GM23248 (cell line): ENCODE results near the gene TNRC6C. TPM values are rescaled to one million over a fixed set of nuclear protein-coding genes. Genes with fewer than 3 reads are reported as not detected.
A peak's percentile ranks its signal among the peaks of the same experiment; 100 is the strongest.

Experiments
- DNase-seq: peaks from one replicate; pipeline ENCODE4 v3.0.0-alpha.2; 2015
- H2AFZ ChIP-seq: fragments of 200-600 bp; sonication (generic); 2 replicates; pipeline ENCODE4 v1.6.1; 2016; ENCODE audit warnings: antibody characterized with exemption
- H3F3A ChIP-seq: fragments of 200-600 bp; sonication (generic); 2 replicates; pipeline ENCODE4 v1.6.1; 2016; ENCODE audit warnings: mild to moderate bottlenecking, antibody characterized with exemption, mixed run types; ENCODE audit not compliant: insufficient read depth
- H3K27ac ChIP-seq: fragments of 200-600 bp; sonication (generic); 2 replicates; pipeline ENCODE4 v1.5.1; 2016; ENCODE audit warnings: mild to moderate bottlenecking
- H3K27me3 ChIP-seq: fragments of 200-600 bp; sonication (generic); replicated peaks from 2 replicates; pipeline ENCODE4 v1.6.1; 2016; ENCODE audit warnings: mild to moderate bottlenecking; ENCODE audit not compliant: insufficient read depth
- H3K36me3 ChIP-seq: fragments of 200-600 bp; sonication (generic); 2 replicates; pipeline ENCODE4 v1.6.1; 2016; ENCODE audit warnings: low read depth, mild to moderate bottlenecking
- H3K4me1 ChIP-seq: fragments of 200-600 bp; sonication (generic); 2 replicates; pipeline ENCODE4 v1.6.1; 2016; ENCODE audit warnings: mild to moderate bottlenecking; ENCODE audit not compliant: insufficient read depth
- H3K4me2 ChIP-seq: fragments of 200-600 bp; sonication (generic); one replicate; pipeline ENCODE4 v1.6.1; 2016; ENCODE audit warnings: mild to moderate bottlenecking; ENCODE audit not compliant: unreplicated experiment
- H3K4me3 ChIP-seq: fragments of 200-600 bp; sonication (generic); 2 replicates; pipeline ENCODE4 v1.5.1; 2016; ENCODE audit warnings: mild to moderate bottlenecking
- H3K79me2 ChIP-seq: fragments of 200-600 bp; sonication (generic); 2 replicates; pipeline ENCODE4 v1.6.1; 2016; ENCODE audit warnings: mild to moderate bottlenecking; ENCODE audit not compliant: insufficient read depth
- H3K9ac ChIP-seq: fragments of 200-600 bp; sonication (generic); 2 replicates; pipeline ENCODE4 v1.6.1; 2016; ENCODE audit warnings: mild to moderate bottlenecking
- H3K9me2 ChIP-seq: fragments of 200-600 bp; sonication (generic); 2 replicates; pipeline ENCODE4 v1.6.1; 2016; ENCODE audit warnings: mixed run types, mild to moderate bottlenecking, moderate library complexity; ENCODE audit not compliant: insufficient read depth
- H3K9me3 ChIP-seq: fragments of 200-600 bp; sonication (generic); one replicate; pipeline ENCODE4 v1.6.1; 2017; ENCODE audit warnings: low read depth
- H4K20me1 ChIP-seq: fragments of 200-600 bp; sonication (generic); 2 replicates; pipeline ENCODE4 v1.6.0; 2016; ENCODE audit not compliant: insufficient read depth
- EZH2 ChIP-seq: fragments of 200-600 bp; sonication (generic); IDR thresholded peaks from 2 replicates; pipeline ENCODE4 v1.6.1; 2018; ENCODE audit warnings: antibody characterized with exemption, mild to moderate bottlenecking; ENCODE audit not compliant: insufficient read depth, poor library complexity, severe bottlenecking
- EZH2phosphoT487 ChIP-seq: fragments of 200-600 bp; sonication (generic); IDR thresholded peaks from 2 replicates; pipeline ENCODE4 v1.6.1; 2018; ENCODE audit warnings: antibody characterized with exemption, moderate library complexity, mild to moderate bottlenecking, low read depth; ENCODE audit not compliant: insufficient read depth
- WGBS, 2 experiments: methylation state at CpG; one replicate each; pipeline ENCODE4 v1.1.6; 2015 to 2017; ENCODE audit warnings: low lambda C conversion rate in 2 of 2, low coverage in 1 of 2; ENCODE audit errors: missing lambda C conversion rate in 2 of 2; 5-methylcytosine and 5-hydroxymethylcytosine counted together
- in situ Hi-C: fragments of 300-500 bp; cut with MboI; formaldehyde crosslinking; loops from 2 replicates; pipeline ENCODE4 v1.15.0; 2020
- polyA plus RNA-seq: library from polyadenylated mRNA; unstranded; fragments of >200 nt; fragmentation: Nextera tagmentation; extraction: Ambion mirVana; gene quantifications from 2 replicates; pipeline ENCODE4 v1.2.1, GENCODE V29; 2016
- total RNA-seq: library from RNA; depleted of rRNA; stranded (reverse); fragments of >200 nt; shearing (Covaris generic); gene quantifications from 2 replicates; pipeline ENCODE4 v1.2.3, GENCODE V29; 2014

Gene TNRC6C
- total and polyA plus RNA-seq, 2 experiments from 2014 or later, result 2.3 TPM

DNA sequence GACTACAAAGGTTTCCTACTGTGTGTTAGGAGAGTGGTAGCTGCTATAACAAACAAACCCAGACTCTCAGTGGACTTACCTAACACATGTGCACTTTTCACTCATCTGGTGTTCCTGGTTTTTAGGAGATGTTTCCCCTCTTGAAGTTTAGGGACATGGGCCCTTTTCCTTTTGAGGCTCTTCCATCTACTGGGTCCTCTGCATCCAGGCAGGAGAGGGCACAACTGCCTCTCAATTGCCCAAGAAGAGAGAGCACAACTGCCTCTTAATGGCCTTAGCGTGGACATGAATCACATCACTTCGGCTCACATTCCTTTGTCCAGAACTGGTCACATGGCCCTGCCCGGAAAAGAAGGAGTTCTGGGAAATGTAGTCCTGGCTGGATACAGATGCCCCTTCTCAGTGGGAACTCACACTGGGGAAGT lies 9.8 kb upstream of the TNRC6C start:
- H3K4me2 ChIP-seq, result no peak overlapping the region
- H3K4me3 ChIP-seq, result no peak overlapping the region
- H3K9me3 ChIP-seq, result no peaks in the 10 kb centered on the region
- no peaks in the 10 kb centered on the region for H4K20me1 ChIP-seq
- no peak overlapping the region for H3K9ac ChIP-seq
- no peak overlapping the region for H2AFZ ChIP-seq
- in situ Hi-C loops, result no loop called here
- no peaks in the 10 kb centered on the region for H3K4me1 ChIP-seq
- H3K27me3 ChIP-seq, result peaks cover 36% of the 10 kb centered on the region
- WGBS, 2 experiments, result 2 to 5% methylated on average over 3 of the region's 3 CpGs
- no peaks in the 10 kb centered on the region for H3K9me2 ChIP-seq
- no peaks in the 10 kb centered on the region for H3K36me3 ChIP-seq
- TF ChIP-seq EZH2, result no peak
- no peak for TF ChIP-seq EZH2phosphoT487
- no peaks in the 10 kb centered on the region for H3K79me2 ChIP-seq
- no peak overlapping the region for H3K27ac ChIP-seq
- DNase-seq, result peak; percentile 79
- H3F3A ChIP-seq, result no peaks in the 10 kb centered on the region

GRCh38 chr17:77951123-77951522 lies 7.4 kb upstream of the TNRC6C start:
- H3K4me1 ChIP-seq, result no peaks in the 10 kb centered on the region
- H3K9me3 ChIP-seq, result no peaks in the 10 kb centered on the region
- H2AFZ ChIP-seq, result no peak overlapping the region
- DNase-seq, result no peak
- H3K36me3 ChIP-seq, result no peaks in the 10 kb centered on the region
- H4K20me1 ChIP-seq, result no peaks in the 10 kb centered on the region
- WGBS, 2 experiments, result 42 to 45% methylated on average over 5 of the region's 5 CpGs
- H3F3A ChIP-seq, result no peaks in the 10 kb centered on the region
- H3K9me2 ChIP-seq, result no peaks in the 10 kb centered on the region
- H3K4me3 ChIP-seq, result no peak overlapping the region
- no peak overlapping the region for H3K4me2 ChIP-seq
- no peak overlapping the region for H3K9ac ChIP-seq
- no peaks in the 10 kb centered on the region for H3K79me2 ChIP-seq
- H3K27me3 ChIP-seq, result peaks cover 49% of the 10 kb centered on the region
- in situ Hi-C loops, result no loop called here
- TF ChIP-seq EZH2phosphoT487 (no peak), EZH2 (no peak)
- no peak overlapping the region for H3K27ac ChIP-seq

GRCh38 chr17:77952368-77952767 lies 6.1 kb upstream of the TNRC6C start:
- H3K9me3 ChIP-seq, result no peaks in the 10 kb centered on the region
- H4K20me1 ChIP-seq, result no peaks in the 10 kb centered on the region
- H3K4me2 ChIP-seq, result no peak overlapping the region
- H3K36me3 ChIP-seq, result no peaks in the 10 kb centered on the region
- no peak overlapping the region for H3K4me3 ChIP-seq
- H3F3A ChIP-seq, result no peaks in the 10 kb centered on the region
- no peak overlapping the region for H2AFZ ChIP-seq
- H3K27me3 ChIP-seq, result peaks cover 60% of the 10 kb centered on the region
- TF ChIP-seq EZH2phosphoT487, result no peak
- no peak for TF ChIP-seq EZH2
- H3K4me1 ChIP-seq, result no peaks in the 10 kb centered on the region
- no peaks in the 10 kb centered on the region for H3K79me2 ChIP-seq
- in situ Hi-C loops, result no loop called here
- H3K27ac ChIP-seq, result no peak overlapping the region
- no peak overlapping the region for H3K9ac ChIP-seq
- DNase-seq, result no peak
- 54 to 56% methylated on average over 5 of the region's 5 CpGs for WGBS, 2 experiments
- H3K9me2 ChIP-seq, result no peaks in the 10 kb centered on the region

GRCh38 chr17:77957235-77957856 lies 1.2 kb upstream of the TNRC6C start:
- Histone ChIP-seq H3K4me2 (peak overlapping the region; percentile 87), H3K27me3 (peaks cover 36% of the 10 kb centered on the region), H3K4me1 (0 out of 2 replicates have a peak, but pooled peaks cover 6% of the 10 kb centered on the region), H3K36me3 (no peaks in the 10 kb centered on the region), H3K4me3 (peak overlapping the region; percentile 85), H4K20me1 (peaks cover 2% of the 10 kb centered on the region; the same call in 1 of the 2 replicates), H3K9me2 (no peaks in the 10 kb centered on the region), H3K27ac (no peak overlapping the region), H3K9me3 (no peaks in the 10 kb centered on the region), H3K79me2 (peaks cover 32% of the 10 kb centered on the region), H2AFZ (peak overlapping the region; percentile 96), H3F3A (no peaks in the 10 kb centered on the region), H3K9ac (peak overlapping the region; percentile 64)
- WGBS, 2 experiments, result 21 to 24% methylated on average over 24 of the region's 24 CpGs
- in situ Hi-C loops, result no loop called here
- TF ChIP-seq EZH2phosphoT487, result no peak
- no peak for TF ChIP-seq EZH2
- DNase-seq, result peak; percentile 55

DNA sequence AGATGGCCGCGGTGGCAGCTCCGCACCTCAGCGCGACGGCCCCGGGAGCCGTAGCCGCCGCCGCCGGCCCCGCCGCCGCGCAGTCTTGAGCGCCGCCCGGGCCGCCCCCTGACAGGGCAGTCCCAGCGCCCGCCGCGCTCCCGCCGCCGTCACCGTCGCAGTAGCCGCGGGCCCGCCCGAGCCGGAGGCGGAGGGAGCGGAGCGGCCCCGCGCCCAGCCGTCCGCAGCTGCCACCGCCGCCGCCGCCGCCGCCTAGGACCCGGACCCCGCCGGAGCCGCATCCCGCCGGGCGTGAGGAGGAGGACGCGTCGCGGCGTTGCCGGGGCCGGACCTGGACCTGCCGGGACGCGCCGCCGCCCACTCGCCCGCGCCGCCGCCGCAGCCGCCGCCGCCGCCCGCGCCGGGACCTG lies 218 bp downstream of the TNRC6C start:
- H3K9me3 ChIP-seq, result no peaks in the 10 kb centered on the region
- H3K4me1 ChIP-seq, result peaks cover 14% of the 10 kb centered on the region
- peak overlapping the region; percentile 85 for H3K4me3 ChIP-seq
- H3F3A ChIP-seq, result peaks cover 12% of the 10 kb centered on the region
- peaks cover 25% of the 10 kb centered on the region for H3K27me3 ChIP-seq
- no peak overlapping the region for H2AFZ ChIP-seq
- WGBS, 2 experiments, result 0 to 2% methylated on average over 10 to 36 of the region's 79 CpGs
- DNase-seq, result no peak
- in situ Hi-C loops, result no loop called here
- H3K36me3 ChIP-seq, result no peaks in the 10 kb centered on the region
- no peaks in the 10 kb centered on the region for H3K9me2 ChIP-seq
- peaks cover 7% of the 10 kb centered on the region; the same call in 1 of the 2 replicates for H4K20me1 ChIP-seq
- peak overlapping the region; percentile 64; the same call in 1 of the 2 replicates for H3K9ac ChIP-seq
- H3K4me2 ChIP-seq, result peak overlapping the region; percentile 87
- TF ChIP-seq EZH2phosphoT487 (no peak), EZH2 (no peak)
- no peak overlapping the region; the same call in 1 of the 2 replicates for H3K27ac ChIP-seq
- H3K79me2 ChIP-seq, result peaks cover 38% of the 10 kb centered on the region
